GM10248 (cell line): ENCODE measurements around the gene GNB1.

ENCODE experiments used
- CTCF ChIA-PET: fragments of 300-600 bp; sonication (Branson Sonifier 250); formaldehyde crosslinking; extraction: SDS; loops from one replicate; lab custom pipeline; 2021; ENCODE audit warnings: antibody characterized with exemption; lab: Yijun Ruan, JAX
- POLR2A ChIA-PET: fragments of 350-650 bp; sonication (Branson Sonifier 250); formaldehyde crosslinking; extraction: SDS; loops from one replicate; lab custom pipeline; 2020; ENCODE audit warnings: antibody characterized with exemption; lab: Yijun Ruan, JAX
- DNase-seq: peaks from one replicate; pipeline ENCODE4 v3.0.0; 2012; ENCODE audit errors: extremely low spot score
- TF ChIP-seq, protein P1 (sequence below): IDR thresholded peaks from 2 replicates; pipeline ENCODE4 v1.5.1; 2012; ENCODE audit warnings: mild to moderate bottlenecking, low read depth; ENCODE audit errors: extremely low read depth, missing control alignments, control extremely low read depth

Gene GNB1

DNA sequence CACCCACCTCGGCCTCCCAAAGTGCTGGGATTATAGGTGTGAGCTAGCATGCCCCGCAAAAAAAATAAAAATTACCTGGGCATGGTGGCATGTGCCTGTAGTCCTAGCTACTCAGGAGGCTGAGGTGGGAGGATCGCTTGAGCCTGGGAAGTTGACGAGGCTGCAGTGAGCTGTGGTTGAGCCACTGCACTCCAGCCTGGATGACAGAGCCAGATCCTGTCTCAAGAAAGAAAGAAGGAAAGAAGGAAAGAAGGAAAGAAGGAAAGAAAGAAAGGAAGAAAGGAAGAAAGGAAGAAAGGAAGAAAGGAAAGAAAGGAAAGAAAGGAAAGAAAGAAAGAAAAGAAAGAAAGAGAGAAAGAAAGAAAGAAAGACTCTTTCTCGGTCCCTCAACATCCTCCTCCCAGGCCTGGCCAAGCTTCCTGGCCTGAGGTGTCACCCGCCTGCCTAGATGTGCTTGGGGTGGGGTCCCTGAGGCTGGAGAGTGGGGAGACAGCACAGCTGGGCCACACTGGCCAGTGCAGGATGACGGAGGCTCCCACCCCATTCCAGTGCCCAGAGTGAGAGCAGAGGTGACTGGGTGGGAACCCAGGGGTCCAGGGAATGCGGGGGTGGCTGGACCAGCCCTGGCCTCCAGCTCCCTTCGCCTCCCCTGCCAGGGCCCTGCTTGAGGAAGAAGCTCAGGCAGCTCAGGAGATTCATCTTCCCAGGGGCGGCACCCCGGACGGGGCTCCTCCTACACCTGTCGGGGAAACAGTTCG lies 10.2 kb upstream of the GNB1 start:
- TF ChIP-seq, protein P1, sequence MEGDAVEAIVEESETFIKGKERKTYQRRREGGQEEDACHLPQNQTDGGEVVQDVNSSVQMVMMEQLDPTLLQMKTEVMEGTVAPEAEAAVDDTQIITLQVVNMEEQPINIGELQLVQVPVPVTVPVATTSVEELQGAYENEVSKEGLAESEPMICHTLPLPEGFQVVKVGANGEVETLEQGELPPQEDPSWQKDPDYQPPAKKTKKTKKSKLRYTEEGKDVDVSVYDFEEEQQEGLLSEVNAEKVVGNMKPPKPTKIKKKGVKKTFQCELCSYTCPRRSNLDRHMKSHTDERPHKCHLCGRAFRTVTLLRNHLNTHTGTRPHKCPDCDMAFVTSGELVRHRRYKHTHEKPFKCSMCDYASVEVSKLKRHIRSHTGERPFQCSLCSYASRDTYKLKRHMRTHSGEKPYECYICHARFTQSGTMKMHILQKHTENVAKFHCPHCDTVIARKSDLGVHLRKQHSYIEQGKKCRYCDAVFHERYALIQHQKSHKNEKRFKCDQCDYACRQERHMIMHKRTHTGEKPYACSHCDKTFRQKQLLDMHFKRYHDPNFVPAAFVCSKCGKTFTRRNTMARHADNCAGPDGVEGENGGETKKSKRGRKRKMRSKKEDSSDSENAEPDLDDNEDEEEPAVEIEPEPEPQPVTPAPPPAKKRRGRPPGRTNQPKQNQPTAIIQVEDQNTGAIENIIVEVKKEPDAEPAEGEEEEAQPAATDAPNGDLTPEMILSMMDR = no peak
- CTCF ChIA-PET = interaction anchor here (0.9 to 6.4 kb wide), 3 partner anchors 7 to 272 kb away, joined by 3 to 72 read pairs (median 3); no protein-coding TSS in a partner anchor
- no peak for DNase-seq
- POLR2A ChIA-PET = interaction anchor here (0.6 to 1.2 kb wide), 2 partner anchors 10 to 647 kb away, joined by 3 to 4 read pairs; no protein-coding TSS in a partner anchor

DNA sequence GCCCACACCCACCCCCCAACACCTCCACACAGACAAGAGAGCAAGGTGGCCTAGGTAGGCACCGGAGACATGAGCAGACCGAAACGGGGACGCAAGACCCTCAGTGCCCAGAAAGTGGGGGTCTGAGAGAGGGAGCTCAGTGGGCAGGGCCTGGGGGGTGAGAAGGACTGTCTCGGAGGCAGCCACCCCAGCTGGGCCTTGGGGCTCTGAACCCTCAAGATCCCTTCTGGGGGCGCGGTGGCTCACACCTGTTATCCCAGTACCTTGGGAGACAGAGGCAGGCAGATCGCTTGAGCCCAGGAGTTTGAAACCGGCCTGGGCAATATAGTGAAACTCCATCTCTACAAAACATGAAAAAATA lies 9.1 kb upstream of the GNB1 start:
- TF ChIP-seq, protein P1 = no peak

DNA sequence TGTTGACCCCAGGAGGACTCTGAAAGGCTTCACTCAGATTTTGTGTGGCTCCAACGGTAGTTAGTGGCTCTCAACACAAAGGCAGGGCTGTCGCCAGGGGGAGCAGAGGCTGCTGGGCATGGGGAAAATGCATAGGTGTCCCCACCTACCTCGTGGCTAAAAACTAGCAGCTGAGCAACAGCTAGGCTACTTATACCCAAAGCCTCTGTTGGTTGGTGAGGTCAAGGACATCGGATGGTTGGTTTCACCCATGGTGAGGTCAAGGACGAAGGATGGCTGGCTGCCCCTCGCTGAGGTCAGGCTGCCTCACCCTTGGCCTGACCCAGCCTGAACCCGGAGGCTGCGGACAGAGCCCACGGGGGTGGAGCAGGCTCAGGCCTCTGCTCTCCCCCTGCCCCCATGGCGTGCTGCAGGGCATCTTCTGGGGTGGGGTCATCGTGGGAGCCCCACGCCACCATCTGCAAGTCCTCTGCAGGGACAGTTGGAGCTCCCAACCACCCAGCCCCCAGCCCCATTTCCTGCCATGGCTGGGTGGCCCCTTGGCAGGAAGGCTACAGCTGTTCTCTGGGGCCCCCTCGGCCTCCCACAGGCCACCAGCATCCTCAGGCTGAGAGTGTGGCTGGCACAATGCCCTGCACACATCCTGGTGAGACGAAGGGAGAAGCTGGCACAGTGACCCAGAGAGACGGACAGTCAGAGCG lies 8.5 kb upstream of the GNB1 start:
- CTCF ChIA-PET = interaction anchor here (1.0 to 6.4 kb wide), 4 partner anchors 8 to 120 kb away, joined by 3 to 72 read pairs (median 4); no protein-coding TSS in a partner anchor
- peak; percentile 50 for DNase-seq
- POLR2A ChIA-PET = no interaction called here
- TF ChIP-seq, protein P1 = peak; percentile 39

More for the DNA sequence above, 9.1 kb upstream of the GNB1 start:
- CTCF ChIA-PET = interaction anchor here (1.2 to 6.4 kb wide), 3 partner anchors 8 to 13 kb away, joined by 3 to 72 read pairs (median 3); no protein-coding TSS in a partner anchor
- POLR2A ChIA-PET = no interaction called here
- DNase-seq = no peak

DNA sequence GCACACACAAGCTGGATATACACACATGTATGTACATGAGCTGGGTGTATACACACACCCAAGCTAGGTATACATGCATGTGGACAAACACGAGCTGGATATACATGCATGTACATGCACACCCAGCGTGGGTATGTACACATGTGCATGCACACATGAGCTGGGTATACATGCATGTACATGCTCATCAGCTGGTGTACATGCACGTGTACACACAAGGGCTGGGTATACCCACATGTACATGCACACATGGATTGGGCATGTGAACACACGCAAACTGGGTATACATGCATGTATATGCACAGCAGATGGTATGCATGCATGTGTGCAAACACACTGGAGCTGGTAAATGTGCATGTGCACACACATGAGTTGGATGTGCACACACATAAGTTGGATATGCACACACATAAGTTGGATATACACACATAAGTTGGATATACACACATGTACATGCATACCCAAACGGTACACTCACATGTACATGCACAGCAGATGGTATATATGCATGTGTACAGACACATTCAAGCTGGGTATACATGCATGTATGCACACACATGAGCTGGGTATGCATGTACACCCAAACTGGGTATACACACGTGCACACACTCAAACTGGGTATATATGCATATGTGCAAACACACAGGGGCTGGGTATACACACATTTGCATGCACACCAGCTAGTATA lies 7.5 kb upstream of the GNB1 start:
- TF ChIP-seq, protein P1 = no peak
- ChIA-PET CTCF (interaction anchor here (0.6 to 6.4 kb wide), 3 partner anchors 9 to 220 kb away, joined by 3 to 72 read pairs (median 4); no protein-coding TSS in a partner anchor), POLR2A (no interaction called here)
- DNase-seq = no peak

DNA sequence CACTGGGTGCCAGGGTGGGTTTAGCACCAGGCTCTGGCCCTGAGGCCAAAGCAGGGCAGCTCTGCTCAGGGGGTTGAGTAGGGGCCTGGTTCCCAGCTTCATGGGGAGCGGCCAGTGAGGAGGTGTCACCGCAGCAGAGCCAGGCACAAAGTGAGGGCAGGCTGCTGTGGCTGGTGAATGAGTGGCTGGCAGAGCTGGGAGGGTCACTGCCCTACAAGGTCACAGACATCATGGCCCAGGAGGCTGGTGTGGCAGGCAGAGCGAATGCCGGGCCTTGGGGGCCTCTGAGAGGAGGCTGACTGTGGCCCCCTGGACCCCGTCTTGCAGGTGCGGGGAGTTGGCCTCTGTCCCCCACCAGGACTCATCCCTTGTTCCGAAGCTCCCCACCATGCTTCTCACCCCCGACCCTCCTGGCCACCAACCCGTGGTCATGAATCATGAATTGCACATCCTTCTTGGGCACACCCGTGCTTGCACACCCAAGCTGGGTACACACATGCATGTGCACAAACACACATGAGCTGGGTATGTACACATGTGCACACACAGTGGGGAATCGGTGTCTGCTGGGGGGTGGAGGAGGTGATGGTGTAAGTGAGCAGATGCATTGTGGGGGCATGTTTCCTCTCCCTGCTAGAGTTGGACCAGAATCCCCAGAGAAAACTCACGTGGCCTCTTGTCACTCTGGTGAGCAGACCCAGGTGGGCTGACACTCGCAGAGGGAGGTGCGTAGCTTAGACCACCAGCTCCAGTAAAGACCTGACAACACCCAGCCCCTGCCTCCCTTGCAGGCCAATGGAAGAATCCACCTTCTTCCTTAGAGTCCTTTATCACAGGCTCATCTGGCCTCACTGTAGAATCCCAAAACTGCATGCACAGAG lies 4.8 kb upstream of the GNB1 start:
- TF ChIP-seq, protein P1 = no peak
- no peak for DNase-seq
- ChIA-PET POLR2A (no interaction called here), CTCF (interaction anchor here (0.9 to 6.4 kb wide), 2 partner anchors 12 to 16 kb away, joined by 3 to 72 read pairs; no protein-coding TSS in a partner anchor)

DNA sequence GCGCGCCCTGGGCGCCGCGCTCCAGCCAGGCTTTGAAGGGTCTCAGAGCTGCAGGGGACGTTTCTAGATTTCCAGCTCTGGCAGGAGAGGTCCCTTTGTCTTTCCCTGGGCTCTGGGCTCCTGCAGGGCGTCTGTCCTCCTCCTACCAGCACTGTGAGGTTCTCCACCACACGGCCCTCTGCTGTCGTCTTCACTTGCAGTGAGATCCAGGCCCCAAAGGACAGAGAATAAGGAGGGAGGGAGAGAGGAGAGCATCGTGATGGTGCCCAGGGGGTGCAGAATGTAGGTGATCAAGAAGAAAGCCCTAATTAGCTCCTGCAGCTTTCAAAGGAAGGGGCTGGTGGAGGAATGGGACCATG lies 4.2 kb upstream of the GNB1 start:
- CTCF ChIA-PET = interaction anchor here (6.4 kb wide), 1 partner anchor 13 kb away, joined by 72 read pairs; no protein-coding TSS in a partner anchor
- POLR2A ChIA-PET = no interaction called here

More for the DNA sequence above, 4.2 kb upstream of the GNB1 start:
- DNase-seq = no peak
- TF ChIP-seq, protein P1 = no peak
